HG02623 (cell line): ENCODE measurements around the gene TTF2.

Experiments used
- ATAC-seq: cut with Tn5 transposase; IDR thresholded peaks from one replicate; pipeline ENCODE4 v1.9.1; 2021; ENCODE audit warnings: moderate library complexity; ENCODE audit not compliant: unreplicated experiment

TTF2 gene

DNA sequence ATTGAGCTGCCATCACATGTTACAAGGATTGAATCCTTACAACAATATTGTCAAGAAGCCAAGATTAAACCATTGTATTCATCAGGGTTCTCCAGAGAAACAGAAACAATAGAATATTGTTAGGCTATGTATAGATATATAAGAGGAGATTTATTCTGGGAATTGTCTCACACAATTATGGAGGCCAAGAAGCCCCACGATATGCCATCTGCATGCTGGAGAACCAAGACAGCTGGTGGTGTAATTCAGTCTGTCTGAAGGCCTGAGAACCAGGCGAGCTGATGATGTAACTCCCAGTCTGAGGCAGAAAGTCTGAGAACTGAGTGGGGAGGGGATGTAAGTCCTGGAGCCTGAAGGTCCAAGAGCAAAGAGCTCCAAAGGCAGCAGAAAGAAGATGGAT, 14.5 kb upstream of the TTF2 start:
- no peak for ATAC-seq

DNA sequence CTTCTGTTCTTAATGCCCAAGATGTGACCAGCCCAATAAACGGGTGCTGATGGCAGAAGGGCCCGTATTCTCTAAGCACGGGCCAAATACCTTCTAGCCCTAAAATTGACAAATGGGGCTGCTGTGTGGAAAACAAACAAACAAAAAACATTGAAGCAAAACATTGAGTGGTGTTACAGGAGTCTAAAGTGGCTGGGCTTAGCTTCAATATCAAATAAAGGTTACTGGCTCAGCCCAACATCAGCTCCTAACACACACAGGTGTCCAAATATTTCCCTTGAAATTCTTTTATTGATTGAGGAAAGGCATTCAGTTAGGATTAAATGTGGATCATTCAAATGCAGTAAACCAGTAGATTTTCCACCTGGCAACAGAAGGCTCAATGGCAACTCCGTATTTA, 13.3 kb upstream of the TTF2 start:
- no peak for ATAC-seq

DNA sequence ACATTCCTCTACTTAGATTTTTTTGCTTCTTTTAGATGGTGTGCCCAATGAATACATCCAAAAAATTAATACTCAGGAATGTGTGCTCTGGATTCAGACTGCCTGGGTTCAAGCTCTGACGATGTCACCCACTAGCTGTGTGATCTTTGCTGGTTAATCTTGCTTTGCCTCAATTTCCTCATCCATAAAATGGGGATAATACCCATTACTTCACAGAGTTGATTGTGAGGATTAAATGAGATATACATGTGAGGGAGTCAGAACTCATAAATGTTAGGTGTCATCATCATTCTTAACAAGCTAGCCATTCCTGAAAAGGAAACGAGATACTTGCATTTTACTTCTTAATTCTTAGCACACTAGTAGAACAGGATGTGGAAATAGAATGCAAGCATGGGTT, 12.9 kb upstream of the TTF2 start:
- no peak for ATAC-seq

DNA sequence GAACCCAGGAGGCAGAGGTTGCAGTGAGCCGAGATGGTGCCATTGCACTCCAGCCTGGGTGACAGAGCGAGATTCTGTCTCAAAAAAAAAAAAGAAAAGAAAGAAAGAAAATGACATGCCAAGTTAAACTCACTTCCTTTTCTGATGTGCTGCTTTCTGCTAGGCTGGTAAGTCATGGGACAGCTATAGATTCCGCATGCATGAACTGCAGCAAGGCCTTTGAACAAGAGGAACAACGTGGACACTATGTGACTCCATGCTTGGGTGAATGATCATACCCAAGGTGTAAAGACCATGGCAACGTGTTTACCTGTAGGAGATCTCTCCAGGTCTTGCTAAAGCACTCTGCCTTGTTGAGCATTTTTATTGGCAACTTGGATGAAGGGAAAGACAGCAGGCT, 10.3 kb upstream of the TTF2 start:
- ATAC-seq = no peak

DNA sequence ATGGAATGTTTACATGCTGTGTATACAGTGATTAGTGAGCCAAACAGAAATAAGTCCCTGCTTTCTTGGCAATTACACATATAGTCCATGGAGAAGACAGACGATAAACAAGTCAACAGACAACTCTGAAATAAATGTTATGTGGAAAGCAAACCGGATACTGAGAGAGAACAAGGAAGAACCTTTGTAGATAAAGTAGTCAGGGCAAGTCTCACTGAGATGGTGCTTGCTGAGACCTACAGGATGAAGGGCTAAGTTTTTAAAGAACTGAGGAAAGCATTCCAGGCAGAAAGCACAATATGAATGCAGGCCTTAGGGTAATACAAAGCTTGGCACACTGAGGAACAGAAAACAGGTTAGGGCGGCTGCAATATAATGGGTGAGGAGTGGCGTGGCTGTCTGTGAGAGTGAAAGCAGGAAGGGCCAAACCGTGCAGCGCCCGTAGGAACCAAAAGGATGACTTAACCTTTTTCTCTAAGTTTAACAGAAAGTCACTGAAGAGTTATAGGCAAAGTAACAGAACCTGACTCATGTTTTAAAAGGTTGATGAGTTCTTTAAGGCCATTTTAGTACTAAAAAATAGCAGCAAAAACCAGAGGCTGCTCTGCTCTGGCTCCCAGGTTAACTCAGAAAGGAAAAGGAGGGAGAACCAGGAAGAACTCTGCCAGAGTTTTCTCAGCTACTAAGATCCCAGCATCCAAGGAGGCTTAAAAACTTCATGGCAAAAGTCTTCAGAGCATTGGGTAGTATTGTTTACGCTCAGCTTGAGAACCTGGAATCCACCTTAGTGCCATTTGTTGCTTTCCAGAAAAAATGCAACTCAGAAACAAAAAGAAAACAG, 8.7 kb upstream of the TTF2 start:
- ATAC-seq = peak; percentile 79

DNA sequence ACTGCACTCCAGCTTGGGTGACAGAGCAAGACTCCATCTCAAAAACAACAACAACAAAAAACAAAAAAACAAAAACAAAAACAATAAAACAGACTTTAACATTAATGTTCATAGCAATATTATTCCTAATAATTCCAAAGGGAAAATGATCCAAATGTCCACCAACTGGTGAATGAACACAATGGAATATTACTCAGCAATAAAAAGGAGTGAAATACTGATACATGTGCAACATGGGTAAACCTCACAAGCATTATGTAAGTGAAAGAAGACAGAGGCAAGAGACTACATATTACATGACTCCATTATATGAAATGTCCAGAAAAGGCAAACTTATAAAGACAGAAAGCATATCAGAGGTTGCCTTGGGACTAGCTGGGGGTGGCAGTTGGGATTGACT, 6.1 kb upstream of the TTF2 start:
- no peak for ATAC-seq

DNA sequence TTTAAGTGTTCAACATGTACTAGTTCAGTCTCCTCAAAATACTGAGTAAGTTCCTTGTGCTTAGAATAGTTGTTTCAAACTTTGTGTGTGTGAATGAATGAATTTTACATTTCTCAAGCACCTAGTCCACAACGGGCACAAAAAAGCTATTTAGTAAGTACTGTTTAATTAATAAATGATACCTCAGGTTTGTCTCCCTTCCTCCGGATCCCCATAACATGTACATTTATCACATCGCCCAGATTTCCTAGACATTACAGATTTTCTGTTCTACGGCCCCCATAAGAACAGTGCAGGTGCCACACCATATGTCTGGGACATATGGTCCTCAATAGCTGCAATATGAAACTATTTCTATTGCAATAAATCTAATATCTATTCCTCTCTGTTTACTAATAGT, 1.3 kb upstream of the TTF2 start:
- ATAC-seq = no peak

DNA sequence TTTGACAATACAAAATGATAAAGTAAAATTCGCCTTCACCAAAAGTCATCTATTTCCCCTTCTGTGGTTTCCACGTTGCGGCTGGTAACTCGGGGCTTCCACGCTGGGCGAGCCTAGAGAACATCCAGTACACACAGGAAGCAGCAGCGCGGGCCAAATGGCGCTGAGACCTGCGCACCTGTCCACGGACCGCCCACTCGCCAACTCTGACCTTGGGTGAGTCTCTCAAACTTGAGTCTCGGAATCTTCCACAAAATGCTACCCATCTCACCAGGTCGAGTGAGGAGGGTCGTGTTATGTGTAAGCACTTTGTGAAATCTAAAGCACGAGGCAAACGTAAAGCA, 820 bp upstream of the TTF2 start:
- ATAC-seq = peak; percentile 25

DNA sequence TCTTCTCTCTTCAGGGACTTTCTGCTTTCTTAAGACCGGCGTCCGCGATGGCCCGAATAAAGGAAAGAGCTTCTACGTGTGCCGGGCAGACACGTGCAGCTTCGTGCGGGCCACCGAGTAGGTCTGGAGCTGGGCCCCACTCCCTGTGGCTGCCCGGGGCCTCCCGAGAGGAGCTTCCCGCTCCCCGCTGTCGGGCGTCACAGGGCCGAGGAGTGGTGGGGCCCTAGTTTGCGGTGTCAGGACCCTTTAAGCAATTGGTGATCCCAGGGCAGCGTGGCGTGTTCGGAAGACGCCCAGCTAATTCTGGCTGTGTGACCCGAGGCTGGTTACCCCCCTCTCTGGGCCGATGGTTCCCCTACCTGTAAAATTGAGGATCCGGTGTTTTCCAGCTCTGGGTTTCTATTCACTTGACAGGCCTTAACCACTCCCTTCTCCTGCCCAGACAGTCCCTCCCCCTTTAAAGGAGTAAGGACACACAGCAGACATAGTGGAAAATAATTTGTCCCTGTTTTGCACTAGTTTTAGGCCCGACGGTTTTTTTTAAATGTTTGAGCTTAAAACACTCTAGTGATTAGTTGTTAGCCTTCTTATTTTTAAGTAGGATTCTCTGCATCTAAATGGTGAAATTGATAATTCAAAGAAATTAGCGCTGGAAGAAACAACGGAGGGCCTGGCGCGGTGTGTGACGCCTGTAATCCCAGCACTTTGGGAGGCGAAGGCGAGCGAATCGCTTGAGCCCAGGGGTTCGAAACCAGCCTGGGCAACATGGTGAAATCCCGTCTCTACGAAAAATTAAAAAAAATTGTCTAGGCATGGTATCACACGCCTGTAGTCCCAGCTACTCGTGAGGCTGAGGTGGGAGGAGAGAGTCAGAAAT, 553 bp downstream of the TTF2 start:
- ATAC-seq = no peak

DNA sequence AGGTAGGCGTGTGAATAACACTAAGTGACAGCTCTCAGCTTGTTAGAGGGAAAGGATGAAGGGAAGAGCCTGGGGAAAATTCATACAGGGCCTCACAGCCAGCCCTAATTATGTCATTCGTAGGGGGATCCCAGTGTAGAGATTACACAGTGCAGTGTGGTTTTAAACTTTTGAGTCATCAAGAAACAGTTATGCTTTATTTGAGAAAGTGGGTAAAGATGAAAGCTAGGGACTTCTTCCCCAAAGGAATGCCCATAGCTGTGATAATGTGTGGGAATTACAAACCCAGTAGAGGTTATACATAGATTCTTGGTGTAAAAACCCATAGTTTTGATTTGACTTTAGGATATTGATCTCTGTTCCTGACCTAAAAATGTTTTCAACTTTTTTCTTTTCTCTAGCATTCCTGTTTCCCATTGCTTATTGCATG, 1.9 kb downstream of the TTF2 start:
- ATAC-seq = peak; percentile 25

DNA sequence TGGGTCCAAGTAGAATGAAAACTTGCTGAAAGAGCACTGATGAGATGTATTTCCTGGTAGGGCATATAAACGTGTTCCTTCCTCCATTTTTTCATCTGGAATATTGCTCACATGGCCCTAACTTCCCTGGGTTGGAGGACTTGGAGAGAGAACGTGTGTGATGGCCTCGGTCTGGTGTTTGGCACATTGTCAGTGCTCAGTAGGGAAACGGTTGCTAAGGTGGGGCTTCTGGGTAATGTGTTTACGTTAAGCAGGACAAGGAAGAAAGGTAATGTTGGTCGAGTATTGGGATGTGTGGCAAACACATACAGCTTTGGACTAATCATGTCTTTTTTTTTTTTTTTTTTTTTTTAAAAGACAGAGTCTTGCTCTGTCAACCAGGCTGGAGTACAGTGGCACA, 6.2 kb downstream of the TTF2 start:
- no peak for ATAC-seq

DNA sequence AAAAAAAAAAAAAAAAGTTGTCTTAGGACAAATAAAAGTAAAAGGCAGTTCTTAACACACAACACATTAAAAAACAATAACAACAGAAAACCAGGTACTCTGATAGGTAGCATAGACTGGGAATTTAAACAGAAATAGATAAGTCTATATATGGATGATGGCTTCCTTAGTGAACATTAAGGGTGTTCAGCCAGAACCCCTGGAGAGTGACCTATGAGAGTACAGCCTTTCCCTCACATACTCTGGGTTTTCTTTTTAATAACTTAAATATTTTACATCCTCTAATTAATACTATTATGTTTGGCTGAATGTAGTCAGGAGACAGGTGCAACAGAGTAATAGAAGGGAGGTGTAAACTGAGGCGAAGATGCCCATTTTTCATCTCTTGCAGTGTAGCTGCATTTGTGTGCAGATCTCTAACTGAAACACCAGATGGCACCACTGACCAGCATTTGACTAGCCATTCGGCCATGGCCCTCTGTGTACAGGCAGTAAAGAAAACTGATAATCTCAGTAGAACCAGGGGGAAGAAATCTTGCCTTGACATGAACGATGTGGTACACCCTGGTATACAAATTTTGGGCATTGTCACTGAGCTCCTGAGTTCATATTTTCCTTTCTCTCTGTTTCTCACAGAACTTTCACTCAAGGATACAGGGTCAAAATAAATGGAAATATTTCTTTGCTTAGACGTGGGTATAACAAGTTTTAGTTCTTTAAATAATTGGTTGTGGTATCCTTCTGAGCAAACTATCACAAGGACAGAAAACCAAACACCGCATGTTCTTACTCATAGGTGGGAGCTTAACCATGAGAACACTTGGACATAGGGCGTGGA, 7.6 kb downstream of the TTF2 start:
- peak; percentile 76 for ATAC-seq

DNA sequence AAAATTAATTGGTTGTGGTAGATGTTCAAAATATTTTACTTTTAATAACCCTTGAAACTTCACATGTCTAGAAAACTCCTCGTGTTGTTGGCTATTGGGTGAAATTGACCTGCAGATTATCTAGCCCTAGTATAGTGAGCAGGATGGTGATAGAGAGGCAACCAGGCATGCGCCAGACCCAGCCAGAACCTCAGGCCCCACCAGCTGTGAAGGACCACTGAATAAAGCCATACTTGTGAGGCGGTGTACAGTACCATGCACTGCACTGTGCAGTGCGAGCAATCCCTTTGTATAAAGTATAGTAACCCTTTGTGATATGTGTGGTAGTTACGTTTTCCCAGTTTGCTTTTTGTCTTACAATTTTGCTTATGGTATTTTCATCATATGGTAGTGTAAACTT, 8.5 kb downstream of the TTF2 start:
- no peak for ATAC-seq

DNA sequence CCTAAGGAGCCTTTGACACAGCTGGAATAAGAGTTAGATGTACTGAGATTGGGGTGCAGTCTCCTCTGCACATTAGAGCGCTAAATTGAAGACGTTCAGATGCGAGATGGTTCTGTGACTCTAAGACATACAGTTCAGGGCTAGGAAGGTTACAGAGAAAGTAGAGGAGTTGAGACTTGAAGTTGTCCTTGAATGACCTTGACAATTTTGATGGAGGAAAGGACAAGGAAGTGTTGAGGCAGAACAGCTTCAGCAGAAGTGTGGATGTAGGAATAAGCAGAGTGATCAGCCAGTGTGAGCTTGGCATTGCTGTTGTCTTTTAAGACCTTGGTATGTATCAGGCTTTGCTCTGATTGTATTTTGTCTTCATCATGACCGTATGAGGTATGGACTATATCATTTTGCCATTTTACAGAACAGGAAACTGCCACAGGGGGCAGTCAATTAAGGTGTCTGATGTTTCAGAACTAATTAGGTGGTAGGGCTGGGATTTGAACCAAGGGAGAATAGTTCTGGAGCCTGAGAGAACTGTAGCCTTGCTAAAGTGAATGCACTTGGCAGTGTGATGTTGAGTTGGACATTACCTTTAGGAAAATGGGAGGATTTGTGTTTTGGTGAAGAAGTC, 9.2 kb downstream of the TTF2 start:
- no peak for ATAC-seq

DNA sequence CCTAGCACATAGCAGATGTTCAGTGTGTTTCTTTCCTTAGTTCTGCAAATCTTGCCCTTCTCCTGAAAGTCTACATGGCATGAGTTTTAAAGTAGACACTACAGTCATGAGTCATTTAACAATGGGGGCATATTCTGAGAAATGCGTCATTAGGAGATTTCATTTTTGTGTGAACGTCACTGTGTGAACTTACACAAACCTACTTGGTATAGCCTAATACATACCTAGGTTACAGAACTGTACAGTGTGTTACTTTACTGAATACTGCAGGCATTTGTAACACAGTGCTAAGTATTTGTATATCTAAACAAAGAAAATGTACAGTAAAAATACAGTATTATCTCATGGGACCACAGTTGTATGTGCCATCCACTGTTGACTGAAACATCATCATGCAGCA, 10.0 kb downstream of the TTF2 start:
- no peak for ATAC-seq

DNA sequence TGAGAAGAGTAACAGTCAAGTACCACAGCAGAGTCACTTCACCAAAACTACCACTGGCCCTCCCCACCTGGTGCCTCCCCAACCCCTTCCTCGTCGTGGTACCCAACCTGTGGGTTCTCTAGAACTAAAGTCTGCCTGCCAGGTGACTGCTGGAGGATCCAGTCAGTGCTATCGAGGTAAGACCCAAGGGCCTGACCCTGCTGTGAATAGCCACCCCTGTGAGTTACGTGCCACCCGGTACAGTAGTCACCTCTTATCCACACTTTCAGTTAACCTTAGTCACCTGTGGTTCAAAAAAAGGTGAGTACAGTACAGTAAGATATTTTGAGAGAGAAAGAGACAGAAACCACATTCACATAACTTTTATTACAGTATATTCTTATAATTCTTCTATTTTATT, 16.5 kb downstream of the TTF2 start:
- no peak for ATAC-seq

DNA sequence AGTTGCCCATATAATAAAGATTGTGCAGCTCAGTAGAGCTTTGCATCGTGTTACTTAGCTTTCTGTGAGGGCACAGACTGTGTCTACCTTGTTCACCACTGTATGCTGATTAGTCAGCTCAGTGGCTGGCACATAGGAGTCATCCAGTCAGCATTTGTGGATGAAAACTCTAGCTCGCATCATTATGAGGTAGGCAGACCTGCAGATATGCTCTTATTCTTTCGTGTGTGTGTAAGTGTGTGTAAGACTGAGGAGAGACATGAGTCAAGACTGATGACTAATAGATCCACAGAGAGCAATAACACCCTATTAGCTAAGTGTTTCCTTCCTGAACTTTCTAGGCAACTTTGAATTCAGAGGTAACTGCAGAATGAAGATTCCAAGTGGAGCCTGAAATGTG, 17.1 kb downstream of the TTF2 start:
- no peak for ATAC-seq

DNA sequence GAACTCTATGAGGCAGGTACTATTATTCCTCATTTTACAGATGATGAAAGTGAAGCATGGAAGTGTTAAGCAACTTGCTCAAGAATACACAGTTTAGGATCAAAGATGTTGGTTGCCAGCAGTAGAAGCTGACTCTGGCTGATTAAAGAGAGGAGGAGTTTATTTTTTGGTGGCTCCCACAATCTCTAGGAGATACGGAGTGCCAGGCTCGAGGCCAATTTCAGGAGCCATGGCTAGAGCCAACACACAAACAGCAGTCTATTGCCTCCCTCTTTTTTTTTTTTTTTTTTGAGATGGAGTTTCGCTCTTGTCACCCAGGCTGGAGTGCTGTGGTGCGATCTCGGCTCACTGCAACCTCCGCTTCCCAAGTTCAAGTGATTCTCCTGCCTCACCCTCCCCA, 19.6 kb downstream of the TTF2 start:
- ATAC-seq = no peak

DNA sequence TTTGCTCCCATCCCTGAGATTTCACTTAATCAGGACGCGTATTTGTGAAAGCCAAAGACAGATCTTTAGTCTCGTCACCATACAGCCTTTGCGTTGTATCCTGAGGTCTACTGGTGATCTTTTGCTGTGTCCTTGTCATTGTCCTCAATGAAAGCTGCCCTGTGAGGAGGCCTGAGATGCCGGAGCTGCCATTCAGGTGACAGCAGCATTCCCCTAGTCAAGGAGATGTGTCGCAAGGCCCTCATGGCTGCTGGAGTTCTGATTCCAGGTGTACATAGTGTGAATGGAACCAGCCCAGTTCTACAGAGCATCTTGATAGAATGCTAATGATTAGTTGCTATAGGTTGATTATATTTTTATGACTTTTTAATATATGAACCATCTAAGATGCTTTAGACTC, 24.1 kb downstream of the TTF2 start:
- ATAC-seq = no peak

DNA sequence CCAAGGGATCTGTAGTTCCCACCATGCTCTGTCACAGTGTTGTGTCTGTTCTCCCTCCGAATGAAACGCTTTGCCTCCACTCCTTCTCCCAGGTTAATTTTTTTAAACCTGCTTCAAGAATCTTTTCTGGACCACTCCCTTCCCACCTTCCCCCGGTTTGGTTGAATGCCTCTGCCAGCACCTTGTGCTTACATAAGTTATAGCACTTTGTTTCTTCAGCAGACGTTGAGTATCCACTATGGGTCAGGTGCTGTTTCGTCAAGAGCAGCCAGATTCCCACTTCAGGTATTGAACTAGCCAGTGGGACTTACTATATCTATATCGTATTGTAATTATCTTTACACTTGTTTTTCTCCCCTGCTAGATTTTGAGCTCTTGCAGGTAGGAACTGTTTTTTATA, 27.6 kb downstream of the TTF2 start:
- no peak for ATAC-seq

DNA sequence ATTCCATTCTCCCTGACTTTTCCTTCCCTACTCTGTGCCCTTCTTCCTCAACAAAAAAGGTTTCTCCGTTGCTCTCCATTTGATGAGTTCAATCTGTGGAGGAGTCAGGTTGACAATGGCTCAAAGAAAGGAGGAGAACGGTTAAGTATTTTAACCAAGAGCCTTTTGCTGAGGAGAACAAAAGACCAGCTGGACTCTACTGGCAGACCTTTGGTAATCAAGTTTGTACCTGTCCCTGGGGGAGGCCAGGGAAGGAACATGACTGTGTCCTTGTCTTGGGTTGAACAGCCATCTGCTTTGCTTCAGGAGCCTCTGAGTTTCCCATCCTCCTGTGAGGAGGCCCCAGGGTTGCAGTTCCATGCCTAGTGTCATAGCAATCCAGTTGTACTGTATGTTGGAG, 29.9 kb downstream of the TTF2 start:
- no peak for ATAC-seq
